GM12878 (cell line): ENCODE data around the gene ZDHHC5. TPM values are rescaled to one million over a fixed set of nuclear protein-coding genes. Genes with fewer than 3 reads are reported as not detected.

Experiments used
- BCLAF1 ChIP-seq: fragments of 450-650 bp; IDR thresholded peaks from 2 replicates; pipeline ENCODE4 v1.6.1; 2017; ENCODE audit warnings: antibody characterized with exemption, mild to moderate bottlenecking, moderate library complexity
- CBX3 ChIP-seq: fragments of 200-600 bp; sonication (generic); IDR thresholded peaks from 2 replicates; pipeline ENCODE4 v1.6.1; 2016; ENCODE audit warnings: low read depth, borderline replicate concordance
- E4F1 ChIP-seq: fragments of 450-650 bp; IDR thresholded peaks from 2 replicates; pipeline ENCODE4 v1.6.1; 2018; ENCODE audit warnings: borderline replicate concordance, mild to moderate bottlenecking; ENCODE audit not compliant: partially characterized antibody
- FOXK2 ChIP-seq: fragments of 450-650 bp; IDR thresholded peaks from 2 replicates; pipeline ENCODE4 v1.6.1; 2017; ENCODE audit warnings: mild to moderate bottlenecking, moderate library complexity
- LARP7 ChIP-seq: fragments of 450-650 bp; IDR thresholded peaks from 2 replicates; pipeline ENCODE4 v1.6.1; 2017; ENCODE audit warnings: mild to moderate bottlenecking
- MTA3 ChIP-seq: IDR thresholded peaks from 2 replicates; pipeline ENCODE4 v1.6.1; 2012; ENCODE audit warnings: low read length, inconsistent platforms, borderline replicate concordance
- MYC ChIP-seq: IDR thresholded peaks from 2 replicates; pipeline ENCODE4 v1.6.1; 2011; ENCODE audit warnings: mild to moderate bottlenecking, low read length, moderate library complexity, inconsistent platforms; ENCODE audit not compliant: insufficient read depth, insufficient replicate concordance, insufficient read length, severe bottlenecking
- NR2F1 ChIP-seq: fragments of 450-650 bp; conservative IDR thresholded peaks from 2 replicates; pipeline ENCODE4 v1.6.1; 2017; ENCODE audit warnings: mild to moderate bottlenecking
- RBBP5 ChIP-seq: fragments of 200-600 bp; sonication (generic); conservative IDR thresholded peaks from 2 replicates; pipeline ENCODE4 v1.6.1; 2016
- SIN3A ChIP-seq: IDR thresholded peaks from 2 replicates; pipeline ENCODE4 v1.6.1; 2012; ENCODE audit warnings: low read depth, low read length, improper control_type of control experiment
- SMAD1 ChIP-seq: fragments of 450-650 bp; IDR thresholded peaks from 2 replicates; pipeline ENCODE4 v1.6.1; 2018; ENCODE audit warnings: mild to moderate bottlenecking, low read depth; ENCODE audit not compliant: partially characterized antibody
- SREBF1 ChIP-seq: IDR thresholded peaks from 2 replicates; pipeline ENCODE4 v1.6.1; 2012; ENCODE audit warnings: mild to moderate bottlenecking, low read length
- SRF ChIP-seq, 2 experiments: IDR thresholded peaks; 2 replicates each; pipeline ENCODE4 v1.6.1; 2011; ENCODE audit warnings: low read depth in 2 of 2, low read length in 2 of 2, mild to moderate bottlenecking in 1 of 2, moderate library complexity in 1 of 2
- STAT3 ChIP-seq: IDR thresholded peaks from 2 replicates; pipeline ENCODE4 v1.6.1; 2011; ENCODE audit warnings: low read depth, low read length, improper control_type of control experiment
- TBL1XR1 ChIP-seq: IDR thresholded peaks from 2 replicates; pipeline ENCODE4 v1.6.1; 2012; ENCODE audit warnings: low read depth, low read length, improper control_type of control experiment
- USF1 ChIP-seq: IDR thresholded peaks from 2 replicates; pipeline ENCODE4 v1.6.1; 2011; ENCODE audit warnings: borderline replicate concordance, low read depth, mild to moderate bottlenecking, moderate library complexity, mixed read lengths, low read length; ENCODE audit not compliant: insufficient read depth; ENCODE audit errors: extremely low read length
- ZBTB11 ChIP-seq: fragments of 450-650 bp; formaldehyde crosslinking; IDR thresholded peaks from 2 replicates; pipeline ENCODE4 v1.5.0; 2022; ENCODE audit warnings: mild to moderate bottlenecking, missing genetic modification characterization
- ZSCAN29 ChIP-seq: fragments of 450-650 bp; IDR thresholded peaks from 2 replicates; pipeline ENCODE4 v1.6.1; 2017; ENCODE audit warnings: mild to moderate bottlenecking, moderate library complexity
- ZZZ3 ChIP-seq: IDR thresholded peaks from 2 replicates; pipeline ENCODE4 v1.6.1; 2011; ENCODE audit warnings: low read depth; ENCODE audit not compliant: control insufficient read depth, insufficient read length
- polyA plus RNA-seq, 11 experiments: library from polyadenylated mRNA; depleted of rRNA in 4 of 11; unstranded in 6 of 11; stranded (reverse) in 5 of 11; fragments of >200 nt; fragmentation: Nextera tagmentation in 4 of 11; fragmentation: Illumina TruSeq in 1 of 11; extraction: Ambion mirVana in 4 of 11; extraction: Trizol in 1 of 11; gene quantifications; 1 replicate in 1 of 11; 2 replicates in 10 of 11; pipeline versions ENCODE4 v1.2.1 to v1.2.3, GENCODE V29; 2011 to 2016; ENCODE audit warnings: inconsistent platforms in 2 of 11, missing spikeins in 2 of 11, low read depth in 1 of 11
- total RNA-seq, 4 experiments: library from RNA; depleted of rRNA in 3 of 4; stranded (reverse); fragments of >200 nt in 3 of 4; fragmentation: Illumina TruSeq in 1 of 4; extraction: Trizol in 1 of 4; gene quantifications; 2 replicates each; pipeline versions ENCODE4 v1.2.1 to v1.2.3, GENCODE V29; 2013 to 2021

Gene ZDHHC5
- total and polyA plus RNA-seq, 10 of the 15 experiments (the other 5 are each of a cell fraction or from before 2014, with no cell fraction given), result 3.9 to 61.3 (median 37.6) TPM

- peak; percentile 55 for TF ChIP-seq E4F1
- peak; percentile 94 for TF ChIP-seq SIN3A
- TF ChIP-seq LARP7, result no peak; the same call in 1 of the 2 replicates
- TF ChIP-seq ZSCAN29, result no peak
- TF ChIP-seq MTA3, result no peak
- TF ChIP-seq SREBF1, result peak; percentile 85
- TF ChIP-seq STAT3, result no peak
- TF ChIP-seq RBBP5, result no peak
- no peak for TF ChIP-seq CBX3
- TF ChIP-seq TBL1XR1, result peak; percentile 24; the same call in 1 of the 2 replicates
- TF ChIP-seq SMAD1, result no peak
- TF ChIP-seq FOXK2, result peak; percentile 91
- TF ChIP-seq NR2F1, result 0 out of 2 replicates have a peak, but pooled peaks have one; percentile 23
- TF ChIP-seq ZZZ3, result no peak
- TF ChIP-seq ZBTB11, result no peak
- TF ChIP-seq SRF (IDR thresholded peaks at IDR 0.05; ENCODE audit: low read depth in 2 of 2, low read length in 2 of 2), result peak in 1 of 2 experiments; percentile 29; a peak in 1 of 4 replicates
- TF ChIP-seq MYC, result no peak
- TF ChIP-seq BCLAF1, result no peak
- peak; percentile 71 for TF ChIP-seq USF1
These were observed 10.5 kb upstream of the ZDHHC5 start, which contains the start of gene CLP1 (continued) for GRCh38 chr11:57657194-57658022.
